Activated naive CD8-positive, alpha-beta T cell treated with anti-CD3 and anti-CD28 coated beads for 36 hours (primary cell): Measurements from ENCODE around the gene PHF1. TPM values are rescaled to one million over a fixed set of nuclear protein-coding genes. Genes with fewer than 3 reads are reported as not detected.
A peak's percentile ranks its signal among the peaks of the same experiment; 100 is the strongest.

Experiments used
- DNase-seq: peaks from one replicate; pipeline ENCODE4 v3.0.0; 2021
- H3K27ac Mint-ChIP-seq: one replicate; pipeline ENCODE4 v1.8.0; 2022; ENCODE audit warnings: mild to moderate bottlenecking, moderate library complexity, mixed read lengths
- H3K27me3 Mint-ChIP-seq: one replicate; pipeline ENCODE4 v1.8.0; 2022; ENCODE audit warnings: mild to moderate bottlenecking, mixed read lengths
- H3K36me3 Mint-ChIP-seq: one replicate; pipeline ENCODE4 v1.8.0; 2021; ENCODE audit warnings: mild to moderate bottlenecking, mixed read lengths
- H3K4me1 Mint-ChIP-seq: one replicate; pipeline ENCODE4 v1.8.0; 2021; ENCODE audit warnings: mixed read lengths
- H3K4me3 Mint-ChIP-seq: one replicate; pipeline ENCODE4 v1.8.0; 2022; ENCODE audit warnings: mild to moderate bottlenecking, moderate library complexity, mixed read lengths
- H3K9me3 Mint-ChIP-seq: one replicate; pipeline ENCODE4 v1.8.0; 2022; ENCODE audit warnings: mixed read lengths
- total RNA-seq, 2 experiments: library from RNA; stranded (reverse); gene quantifications; one replicate each; pipeline ENCODE4 v1.2.3, GENCODE V29; 2021

PHF1 gene
- total RNA-seq, 2 experiments from 2014 or later, result 23.5 to 26.0 TPM

- peaks cover 50% of the 10 kb centered on the region for H3K4me1 Mint-ChIP-seq
- DNase-seq, result peak; percentile 40
- H3K9me3 Mint-ChIP-seq, result no peaks in the 10 kb centered on the region
- H3K36me3 Mint-ChIP-seq, result peaks cover 26% of the 10 kb centered on the region
- H3K4me3 Mint-ChIP-seq, result peak within 1 kb of the TSS; percentile 96
- no peaks in the 10 kb centered on the region for H3K27me3 Mint-ChIP-seq
- H3K27ac Mint-ChIP-seq, result peak within 1 kb of the TSS; percentile 99
These were observed 9.0 kb downstream of the PHF1 start, which contains the start of gene SYNGAP1 for GRCh38 chr6:33419580-33420490. TSS of gene SYNGAP1 (plus strand) at chr6:33420065. CDS start at chr6:33420265, 200 bp downstream.

DNA sequence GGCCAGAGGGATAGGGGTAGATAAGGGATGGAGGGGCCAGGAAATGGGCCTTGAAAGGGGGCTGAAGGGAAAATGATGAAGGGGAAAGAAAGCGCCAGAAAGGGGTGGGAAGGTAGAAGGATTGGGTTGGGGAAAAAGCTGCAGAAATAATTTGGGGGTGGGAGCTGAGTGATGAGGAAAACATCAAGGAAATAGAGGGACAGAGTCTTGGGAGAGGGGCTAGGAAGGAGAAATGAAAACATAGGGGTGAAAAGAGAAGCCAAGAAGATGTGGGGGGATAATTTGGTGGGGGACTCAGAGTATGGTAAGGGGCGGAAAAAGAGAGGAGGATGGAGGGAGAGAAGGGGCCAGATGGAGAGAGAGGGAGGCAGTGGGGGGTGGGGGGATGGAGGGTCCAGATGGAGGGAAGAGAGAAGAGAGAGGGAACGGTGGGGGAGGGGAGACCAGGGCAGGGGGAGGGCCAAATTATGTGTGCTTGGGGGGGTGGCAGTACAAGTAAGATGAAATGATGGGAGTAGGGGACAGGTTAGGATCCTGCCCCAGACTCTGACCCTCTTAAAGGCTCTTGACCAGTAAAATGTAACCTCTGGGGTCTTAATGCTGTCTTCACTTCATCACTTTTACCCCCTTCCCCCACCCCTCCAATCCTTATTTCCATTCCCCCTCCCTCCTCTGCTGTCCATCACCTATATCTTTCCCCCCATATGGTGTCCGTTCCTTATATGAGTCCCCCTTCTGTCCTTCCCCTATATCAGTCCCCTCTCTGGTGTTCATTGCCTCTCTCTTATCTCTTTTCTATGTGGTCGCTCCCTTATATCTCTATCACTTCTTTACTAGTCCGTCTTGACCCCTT lies 9.9 kb downstream of the PHF1 start:
- H3K4me1 Mint-ChIP-seq, result peaks cover 49% of the 10 kb centered on the region
- no peaks in the 10 kb centered on the region for H3K27me3 Mint-ChIP-seq
- H3K36me3 Mint-ChIP-seq, result peaks cover 25% of the 10 kb centered on the region
- no peaks in the 10 kb centered on the region for H3K9me3 Mint-ChIP-seq
- H3K4me3 Mint-ChIP-seq, result peak overlapping the region; percentile 58
- peak overlapping the region; percentile 61 for H3K27ac Mint-ChIP-seq
- no peak for DNase-seq

- peaks cover 25% of the 10 kb centered on the region for H3K36me3 Mint-ChIP-seq
- peak overlapping the region; percentile 26 for H3K4me3 Mint-ChIP-seq
- peaks cover 46% of the 10 kb centered on the region for H3K4me1 Mint-ChIP-seq
- DNase-seq, result no peak
- no peaks in the 10 kb centered on the region for H3K9me3 Mint-ChIP-seq
- H3K27ac Mint-ChIP-seq, result peak overlapping the region; percentile 61
- H3K27me3 Mint-ChIP-seq, result no peaks in the 10 kb centered on the region
These were observed 10.5 kb downstream of the PHF1 start for GRCh38 chr6:33421344-33421643.

DNA sequence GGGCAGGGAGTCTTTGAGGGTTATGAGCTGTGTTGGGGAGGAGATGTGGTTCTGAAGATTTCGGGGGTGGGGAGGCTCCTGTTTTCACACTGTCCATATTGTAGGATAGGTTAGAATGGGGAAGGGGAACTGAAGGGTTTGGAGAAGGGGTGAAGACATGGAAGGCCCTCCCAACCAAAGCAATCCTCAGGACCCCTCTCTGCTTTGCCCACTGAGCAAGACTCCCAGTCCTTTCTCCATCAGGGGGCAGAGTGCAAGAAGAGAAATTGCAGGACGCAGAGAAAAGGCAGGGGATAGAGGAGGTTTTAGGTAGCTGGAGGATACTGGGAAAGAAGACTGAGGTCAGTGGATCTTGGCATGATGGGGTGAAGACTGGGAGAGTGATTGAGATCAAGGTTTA lies 13.0 kb downstream of the PHF1 start:
- H3K27me3 Mint-ChIP-seq, result no peaks in the 10 kb centered on the region
- peak overlapping the region; percentile 56 for H3K27ac Mint-ChIP-seq
- no peak for DNase-seq
- no peaks in the 10 kb centered on the region for H3K9me3 Mint-ChIP-seq
- H3K4me1 Mint-ChIP-seq, result peaks cover 49% of the 10 kb centered on the region
- peak overlapping the region; percentile 90 for H3K4me3 Mint-ChIP-seq
- peaks cover 17% of the 10 kb centered on the region for H3K36me3 Mint-ChIP-seq

- peak overlapping the region; percentile 89 for H3K27ac Mint-ChIP-seq
These were observed 14.2 kb downstream of the PHF1 start for GRCh38 chr6:33424855-33425667.

DNA sequence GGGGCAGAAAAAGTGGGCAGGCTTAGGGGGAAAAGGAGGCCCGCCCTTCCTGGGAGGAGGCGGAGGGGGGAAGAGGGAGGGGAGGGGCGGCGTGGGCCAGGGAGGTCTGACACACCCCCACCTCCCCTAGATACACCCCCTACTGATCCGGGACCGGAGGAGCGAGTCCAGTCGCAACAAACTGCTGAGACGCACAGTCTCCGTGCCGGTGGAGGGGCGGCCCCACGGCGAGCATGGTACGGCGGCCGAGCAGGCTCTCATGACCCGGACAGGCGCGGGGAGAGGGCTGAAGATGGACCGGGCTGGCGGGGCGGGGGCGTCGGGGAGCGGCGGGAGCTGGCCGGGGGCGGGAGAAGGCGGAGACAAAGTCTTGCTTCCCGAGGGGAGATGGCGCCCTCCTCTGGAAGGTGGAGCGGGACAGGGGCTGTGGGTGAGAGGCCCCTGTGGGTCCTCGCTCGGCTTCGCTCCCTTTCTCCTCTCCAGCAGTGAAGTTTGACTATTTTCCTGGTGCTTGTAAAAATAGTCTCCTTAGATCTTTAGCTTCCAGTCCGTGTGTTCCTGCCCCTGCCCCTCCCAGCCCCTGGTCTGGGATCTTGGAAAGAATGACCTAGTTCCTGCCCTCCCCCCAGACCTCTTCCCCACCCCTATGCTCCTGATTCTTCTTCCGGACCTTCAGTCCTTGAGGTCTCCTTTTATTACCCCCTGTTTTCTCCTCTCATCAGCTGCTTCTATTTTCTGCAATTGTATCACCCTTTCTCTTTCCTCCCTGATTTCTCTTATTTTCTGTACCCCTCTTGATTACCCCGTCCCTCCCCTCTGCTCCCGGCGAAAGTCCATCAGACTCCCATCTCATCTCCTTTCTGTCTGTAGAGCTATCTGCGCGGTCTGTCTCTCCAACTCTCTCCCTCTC lies 15.1 kb downstream of the PHF1 start:
- DNase-seq, result peak; percentile 88

More at GRCh38 chr6:33424855-33425667, 14.2 kb downstream of the PHF1 start:
- DNase-seq, result no peak
- H3K27me3 Mint-ChIP-seq, result no peaks in the 10 kb centered on the region
- peak overlapping the region; percentile 90 for H3K4me3 Mint-ChIP-seq
- peaks cover 51% of the 10 kb centered on the region for H3K4me1 Mint-ChIP-seq
- H3K36me3 Mint-ChIP-seq, result peaks cover 17% of the 10 kb centered on the region
- no peaks in the 10 kb centered on the region for H3K9me3 Mint-ChIP-seq

DNA sequence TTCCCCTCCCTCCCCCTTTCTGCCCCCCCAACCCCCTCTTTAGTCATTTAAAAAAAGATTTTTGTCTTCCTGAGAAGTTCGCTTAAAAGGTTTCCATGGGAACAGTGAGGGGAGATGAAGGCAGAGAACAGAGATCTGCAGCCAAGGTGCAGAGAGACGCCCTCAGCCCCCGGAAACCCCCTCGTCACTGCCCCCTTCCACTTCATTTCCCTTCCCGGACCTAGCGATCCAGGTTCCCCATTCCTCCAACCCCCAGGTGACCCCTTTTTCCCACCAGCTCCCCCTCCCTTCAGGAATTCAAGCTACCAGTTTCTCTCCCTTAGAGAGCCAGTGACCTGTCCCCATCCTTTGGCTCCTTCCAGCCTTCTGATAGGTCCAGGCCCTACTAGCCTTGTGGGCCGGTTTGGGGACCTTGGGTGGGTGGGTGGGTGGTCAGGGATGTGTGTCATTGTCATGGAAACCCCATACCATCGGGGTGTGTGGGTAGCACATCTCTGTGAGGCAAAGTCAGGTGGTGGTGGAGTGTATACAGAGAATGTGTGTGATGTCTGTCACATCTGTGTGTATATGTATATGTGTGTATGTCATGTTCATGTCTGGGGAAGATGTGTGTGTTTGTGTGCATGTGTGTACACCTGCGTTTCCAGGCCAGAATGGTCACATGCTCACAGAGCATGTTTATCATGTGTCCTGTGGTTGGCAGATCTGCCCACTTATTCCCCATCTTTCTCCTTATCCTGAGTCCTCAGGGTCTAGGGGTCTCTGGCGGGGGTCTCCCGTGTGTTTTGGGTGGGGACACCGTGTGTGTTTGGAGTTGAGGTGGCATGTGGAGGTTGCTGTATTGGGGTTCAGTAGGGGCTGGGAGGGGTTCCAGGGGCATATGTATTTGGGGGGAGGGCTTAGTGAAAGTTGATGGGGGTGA lies 16.0 kb downstream of the PHF1 start:
- peak overlapping the region; percentile 90 for H3K4me3 Mint-ChIP-seq
- H3K27ac Mint-ChIP-seq, result peak overlapping the region; percentile 89
- peaks cover 58% of the 10 kb centered on the region for H3K4me1 Mint-ChIP-seq
- H3K27me3 Mint-ChIP-seq, result no peaks in the 10 kb centered on the region
- peak; percentile 25 for DNase-seq
- H3K9me3 Mint-ChIP-seq, result no peaks in the 10 kb centered on the region
- H3K36me3 Mint-ChIP-seq, result peaks cover 17% of the 10 kb centered on the region

More for the DNA sequence above, 15.1 kb downstream of the PHF1 start:
- H3K27ac Mint-ChIP-seq, result peak overlapping the region; percentile 89
- H3K36me3 Mint-ChIP-seq, result peaks cover 17% of the 10 kb centered on the region
- no peaks in the 10 kb centered on the region for H3K27me3 Mint-ChIP-seq
- peak overlapping the region; percentile 90 for H3K4me3 Mint-ChIP-seq
- no peaks in the 10 kb centered on the region for H3K9me3 Mint-ChIP-seq
- H3K4me1 Mint-ChIP-seq, result peaks cover 60% of the 10 kb centered on the region

GRCh38 chr6:33427585-33428223 lies 16.9 kb downstream of the PHF1 start:
- H3K27ac Mint-ChIP-seq, result peak overlapping the region; percentile 86
- H3K36me3 Mint-ChIP-seq, result peaks cover 18% of the 10 kb centered on the region
- peak overlapping the region; percentile 90 for H3K4me3 Mint-ChIP-seq
- H3K27me3 Mint-ChIP-seq, result no peaks in the 10 kb centered on the region
- peak; percentile 67 for DNase-seq
- peaks cover 65% of the 10 kb centered on the region for H3K4me1 Mint-ChIP-seq
- H3K9me3 Mint-ChIP-seq, result no peaks in the 10 kb centered on the region

GRCh38 chr6:33428224-33428965 lies 17.6 kb downstream of the PHF1 start:
- Mint-ChIP-seq H3K4me3 (peak overlapping the region; percentile 82), H3K27ac (peak overlapping the region; percentile 89), H3K9me3 (no peaks in the 10 kb centered on the region), H3K4me1 (peaks cover 70% of the 10 kb centered on the region), H3K36me3 (peaks cover 20% of the 10 kb centered on the region), H3K27me3 (no peaks in the 10 kb centered on the region)
- DNase-seq, result peak; percentile 43

- no peaks in the 10 kb centered on the region for H3K27me3 Mint-ChIP-seq
- no peaks in the 10 kb centered on the region for H3K9me3 Mint-ChIP-seq
- H3K4me1 Mint-ChIP-seq, result peaks cover 66% of the 10 kb centered on the region
- peak overlapping the region; percentile 89 for H3K27ac Mint-ChIP-seq
- no peak for DNase-seq
- H3K36me3 Mint-ChIP-seq, result peaks cover 18% of the 10 kb centered on the region
- H3K4me3 Mint-ChIP-seq, result peak overlapping the region; percentile 82
These were observed 18.3 kb downstream of the PHF1 start for GRCh38 chr6:33428966-33429749.

DNA sequence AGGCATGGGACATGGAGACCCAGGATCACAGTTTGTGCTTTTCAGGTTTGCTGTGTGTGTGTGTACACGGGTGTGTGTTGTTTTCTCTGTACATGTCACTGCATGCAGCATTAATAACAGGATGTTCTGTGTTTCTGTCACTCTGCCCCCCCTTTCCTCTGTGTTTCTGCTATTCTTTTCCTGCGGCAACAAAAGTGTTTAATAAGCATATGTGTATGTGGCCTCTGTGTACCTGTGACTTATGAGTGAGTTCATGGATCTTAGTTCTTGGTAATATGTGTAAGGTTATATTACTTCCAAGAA lies 18.9 kb downstream of the PHF1 start:
- H3K4me3 Mint-ChIP-seq, result peak overlapping the region; percentile 82
- no peaks in the 10 kb centered on the region for H3K27me3 Mint-ChIP-seq
- no peaks in the 10 kb centered on the region for H3K9me3 Mint-ChIP-seq
- H3K36me3 Mint-ChIP-seq, result peaks cover 12% of the 10 kb centered on the region
- H3K4me1 Mint-ChIP-seq, result peaks cover 62% of the 10 kb centered on the region
- H3K27ac Mint-ChIP-seq, result peak overlapping the region; percentile 89
- DNase-seq, result no peak
